Amniotic stem cell (primary cell): ENCODE data around the gene IRGQ.
"Not testable (repeated sequence)": the region's sequence is repeated elsewhere in the genome, so short reads cannot be mapped to it uniquely, and the experiment has no call there.

ENCODE experiments used
- DNase-seq: peaks from one replicate; lab custom pipeline; 2025; lab: John Stamatoyannopoulos, UW

Gene IRGQ

GRCh38 chr19:43574424-43575155 is 21.3 kb downstream of the IRGQ start:
- no peak for DNase-seq

GRCh38 chr19:43572171-43572588 is 23.8 kb downstream of the IRGQ start:
- DNase-seq = no peak

- DNase-seq = no peak
These were observed 25.7 kb downstream of the IRGQ start for GRCh38 chr19:43570174-43570791.

- DNase-seq = no peak
These were observed 26.3 kb downstream of the IRGQ start for GRCh38 chr19:43569657-43570056.

- no peak for DNase-seq
These were observed 31.1 kb downstream of the IRGQ start for GRCh38 chr19:43564800-43565199.

- no peak for DNase-seq
These were observed 32.0 kb downstream of the IRGQ start for GRCh38 chr19:43563816-43564457.

GRCh38 chr19:43562698-43563241 is 33.2 kb downstream of the IRGQ start:
- DNase-seq = no peak

- no peak for DNase-seq
These were observed 33.7 kb downstream of the IRGQ start for GRCh38 chr19:43562226-43562697.

- DNase-seq = no peak
These were observed 34.6 kb downstream of the IRGQ start for GRCh38 chr19:43561139-43561970.

- no peak for DNase-seq
These were observed 35.2 kb downstream of the IRGQ start for GRCh38 chr19:43560687-43561086.

- no peak for DNase-seq
These were observed 40.7 kb downstream of the IRGQ start for GRCh38 chr19:43555185-43555770.

GRCh38 chr19:43554317-43554895 is 41.5 kb downstream of the IRGQ start:
- no peak for DNase-seq

- no peak for DNase-seq
These were observed 42.3 kb downstream of the IRGQ start for GRCh38 chr19:43553656-43554055.

- DNase-seq = no peak
These were observed 43.3 kb downstream of the IRGQ start for GRCh38 chr19:43552616-43553015.

GRCh38 chr19:43552198-43552450 is 43.8 kb downstream of the IRGQ start:
- DNase-seq = no peak

GRCh38 chr19:43551399-43552197 is 44.3 kb downstream of the IRGQ start:
- DNase-seq = no peak

- no peak for DNase-seq
These were observed 47.2 kb downstream of the IRGQ start for GRCh38 chr19:43548706-43549105.

- not testable (repeated sequence) for DNase-seq
These were observed 48.0 kb downstream of the IRGQ start for GRCh38 chr19:43547926-43548325.

- no peak for DNase-seq
These were observed 49.4 kb downstream of the IRGQ start for GRCh38 chr19:43546581-43546980.

GRCh38 chr19:43545981-43546380 is 50.0 kb downstream of the IRGQ start:
- DNase-seq = no peak

- no peak for DNase-seq
These were observed 50.7 kb downstream of the IRGQ start for GRCh38 chr19:43545276-43545675.
